ENCODE data around the gene ZFP36. TPM values are rescaled to one million over a fixed set of nuclear protein-coding genes. Genes with fewer than 3 reads are reported as not detected.
"Not testable (repeated sequence)": the region's sequence is repeated elsewhere in the genome, so short reads cannot be mapped to it uniquely, and the experiment has no call there.

The ZFP36 gene
- total RNA-seq, 4 donors from 2014 or later: 280 to 924 (median 309) TPM

- no peaks in the 10 kb centered on the region for H3K27me3 ChIP-seq
- peaks cover 11 to 38% (median 27%) of the 10 kb centered on the region in 4 donors for H3K4me1 ChIP-seq
- in situ Hi-C loops (cut with MboI; ENCODE audit: low pct_ligation_motif_present in 1 of 4, low pct_unique_long_range_greater_than_20kb in 1 of 4, low sequenced_read_pairs in 3 of 4): loop anchor here in 2 of 4 donors (10.0 to 25.0 kb wide), 2 partner anchors 86 to 88 kb away; partner anchors contain the start of genes EID2B (in 2 of the 2) and EID2 (in 1 of the 2)
- peaks cover 0 to 12% (median 5%) of the 10 kb centered on the region in 4 donors for H3K36me3 ChIP-seq
- intact Hi-C loops (cut with DNase I; ENCODE audit: low total_unique reads): no loop called here
- H3K4me3 ChIP-seq: no peak overlapping the region
- H3K27ac ChIP-seq: no peak overlapping the region
- no peaks in the 10 kb centered on the region for H3K9me3 ChIP-seq
- TF ChIP-seq EP300 (IDR thresholded peaks at IDR 0.05; ENCODE audit: low read depth) (no peak), POLR2A (IDR thresholded peaks at IDR 0.05) (no peak), POLR2AphosphoS5 (IDR thresholded peaks at IDR 0.05) (no peak), CTCF (IDR thresholded peaks at IDR 0.05) (no peak)
- no peak for DNase-seq
- WGBS, 2 donors (ENCODE audit: low coverage in 1 of 2): 40 to 73% methylated on average over 1 to 8 of the region's 8 CpGs
Measured at GRCh38 chr19:39449116-39449797, 42.6 kb downstream of the ZFP36 start.

- intact Hi-C loops (cut with DNase I; ENCODE audit: low total_unique reads); H3K9me3 ChIP-seq; H3K4me3 ChIP-seq; DNase-seq; H3K27me3 ChIP-seq; H3K27ac ChIP-seq; in situ Hi-C loops (cut with MboI; ENCODE audit: low pct_ligation_motif_present in 1 of 4, low pct_unique_long_range_greater_than_20kb in 1 of 4, low sequenced_read_pairs in 3 of 4): not testable (repeated sequence)
- H3K4me1 ChIP-seq: peaks cover 8 to 30% (median 22%) of the 10 kb centered on the region in 4 donors
- WGBS, 2 donors (ENCODE audit: low coverage in 1 of 2): 90 to 94% methylated on average over 3 to 8 of the region's 8 CpGs
- peaks cover 0 to 21% (median 6%) of the 10 kb centered on the region in 4 donors for H3K36me3 ChIP-seq
Measured at GRCh38 chr19:39451257-39451656, 44.6 kb downstream of the ZFP36 start.

Small RNAs within 50 kb of the gene (small RNA-seq; reads per million reads assigned to genes)
- gene MIR4530 (0 to 0.12 (median 0) reads per million in 4 donors), gene RN7SL566P (0 reads per million in 4 donors)

Other genes with a start within 250 kb of the ZFP36 start
- gene NCCRP1, start 209.9 kb upstream of the ZFP36 start, total RNA-seq: 1 to 10 TPM in 2 of 4 donors, under 1 TPM in 1, not detected in 1; 0.14 to 3.0 (median 1.1) TPM
- not detected for gene SYCN, start 202.6 kb upstream of the ZFP36 start, total RNA-seq
- gene IFNL3, start 161.8 kb upstream of the ZFP36 start, total RNA-seq: not detected
- gene IFNL4, start 158.0 kb upstream of the ZFP36 start, total RNA-seq: not detected
- gene IFNL2, start 138.5 kb upstream of the ZFP36 start, total RNA-seq: not detected
- not detected for gene IFNL1, start 110.4 kb upstream of the ZFP36 start, total RNA-seq
- under 1 TPM in 2 of 4 donors, not detected in 2; 0.14 to 0.64 TPM for gene LRFN1, start 86.0 kb upstream of the ZFP36 start, total RNA-seq
- 10 to 100 TPM in 2 of 4 donors, 1 to 10 TPM in 1, not detected in 1; 7.6 to 18.7 (median 17.6) TPM for gene GMFG, start 70.8 kb upstream of the ZFP36 start, total RNA-seq
- gene SAMD4B, start 64.4 kb upstream of the ZFP36 start, total RNA-seq: 100 to 1,000 TPM in 1 of 4 donors, 10 to 100 TPM in 3; 60.7 to 102 (median 77.1) TPM
- 10 to 100 TPM; 37.8 to 71.2 (median 43.0) TPM for gene PAF1, start 15.7 kb upstream of the ZFP36 start, total RNA-seq
- gene MED29, start 15.5 kb upstream of the ZFP36 start, total RNA-seq: 10 to 100 TPM; 22.8 to 37.4 (median 27.8) TPM
- 10 to 100 TPM in 2 of 4 donors, 1 to 10 TPM in 2; 6.1 to 27.7 (median 11.9) TPM for gene PLEKHG2, start 5.8 kb downstream of the ZFP36 start, total RNA-seq
- 1,000 to 10,000 TPM in 3 of 4 donors, 100 to 1,000 TPM in 1; 718 to 1,665 (median 1,335) TPM for gene RPS16, start 29.1 kb downstream of the ZFP36 start, total RNA-seq
- 100 to 1,000 TPM in 3 of 4 donors, 10 to 100 TPM in 1; 97.1 to 161 (median 125) TPM for gene SUPT5H, start 38.7 kb downstream of the ZFP36 start, total RNA-seq
- gene TIMM50, start 74.0 kb downstream of the ZFP36 start, total RNA-seq: 10 to 100 TPM; 21.7 to 54.0 (median 33.5) TPM
- not detected for gene DLL3, start 92.1 kb downstream of the ZFP36 start, total RNA-seq
- gene SELENOV, start 108.3 kb downstream of the ZFP36 start, total RNA-seq: not detected
- 1 to 10 TPM in 3 of 4 donors, under 1 TPM in 1; 1.00 to 1.5 (median 1.3) TPM for gene EID2B, start 126.0 kb downstream of the ZFP36 start, total RNA-seq
- 1 to 10 TPM; 7.5 to 10.0 (median 8.1) TPM for gene EID2, start 133.3 kb downstream of the ZFP36 start, total RNA-seq
- not detected for gene LGALS13, start 195.7 kb downstream of the ZFP36 start, total RNA-seq
- not detected for gene LGALS16, start 249.1 kb downstream of the ZFP36 start, total RNA-seq